Dedifferentiated amniotic fluid mesenchymal stem cell (primary cell): ENCODE data around the gene FLOT1.
A peak's percentile ranks its signal among the peaks of the same experiment; 100 is the strongest.
"Not testable (repeated sequence)": the region's sequence is repeated elsewhere in the genome, so short reads cannot be mapped to it uniquely, and the experiment has no call there.

ENCODE experiments used
- DNase-seq: peaks from one replicate; pipeline ENCODE4 v3.0.0-alpha.2; 2016; ENCODE audit errors: extremely low spot score

Gene FLOT1

DNA sequence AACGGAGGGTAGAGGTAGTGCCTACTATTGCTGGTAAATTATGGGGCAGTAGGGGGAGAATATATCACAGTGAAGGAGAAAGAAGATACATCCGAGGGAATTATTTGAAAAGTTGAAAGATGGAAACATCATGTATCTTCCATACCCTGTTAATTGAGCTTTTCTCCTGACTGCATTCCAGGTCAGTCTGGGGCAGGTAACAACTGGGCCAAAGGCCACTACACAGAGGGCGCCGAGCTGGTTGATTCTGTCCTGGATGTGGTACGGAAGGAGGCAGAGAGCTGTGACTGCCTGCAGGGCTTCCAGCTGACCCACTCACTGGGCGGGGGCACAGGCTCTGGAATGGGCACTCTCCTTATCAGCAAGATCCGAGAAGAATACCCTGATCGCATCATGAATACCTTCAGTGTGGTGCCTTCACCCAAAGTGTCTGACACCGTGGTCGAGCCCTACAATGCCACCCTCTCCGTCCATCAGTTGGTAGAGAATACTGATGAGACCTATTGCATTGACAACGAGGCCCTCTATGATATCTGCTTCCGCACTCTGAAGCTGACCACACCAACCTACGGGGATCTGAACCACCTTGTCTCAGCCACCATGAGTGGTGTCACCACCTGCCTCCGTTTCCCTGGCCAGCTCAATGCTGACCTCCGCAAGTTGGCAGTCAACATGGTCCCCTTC lies 19.2 kb downstream of the FLOT1 start:
- DNase-seq = not testable (repeated sequence)

DNA sequence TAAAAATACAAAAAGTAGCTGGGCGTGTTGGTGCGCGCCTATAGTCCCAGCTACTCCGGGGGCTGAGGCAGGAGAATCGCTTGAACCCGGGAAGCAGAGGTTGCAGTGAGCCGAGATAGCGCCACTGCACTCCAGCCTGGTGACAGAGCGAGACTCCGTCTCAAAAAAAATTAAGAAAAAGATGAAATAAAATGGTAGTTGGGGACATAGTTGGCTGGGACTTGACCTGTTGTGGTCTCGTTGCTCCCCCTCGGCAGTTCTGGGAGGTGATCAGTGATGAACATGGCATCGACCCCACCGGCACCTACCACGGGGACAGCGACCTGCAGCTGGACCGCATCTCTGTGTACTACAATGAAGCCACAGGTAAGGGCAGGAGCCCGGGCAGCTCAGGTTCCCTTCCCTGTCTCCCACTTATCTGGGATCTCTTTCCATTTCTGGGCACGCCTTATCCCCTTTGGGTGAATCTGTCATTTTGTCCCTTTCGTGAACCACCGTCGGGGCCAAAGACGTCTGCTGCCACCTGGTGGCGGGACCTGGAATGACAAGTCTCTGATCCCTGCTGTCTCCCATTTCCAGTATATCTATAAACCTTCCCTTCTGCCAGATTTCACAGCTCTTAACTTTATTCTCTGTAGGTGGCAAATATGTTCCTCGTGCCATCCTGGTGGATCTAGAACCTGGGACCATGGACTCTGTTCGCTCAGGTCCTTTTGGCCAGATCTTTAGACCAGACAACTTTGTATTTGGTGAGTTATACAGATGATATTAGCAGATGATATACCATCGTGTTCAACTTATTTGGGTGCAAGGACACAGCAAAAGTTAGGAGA lies 20.0 kb downstream of the FLOT1 start:
- peak; percentile 73 for DNase-seq

DNA sequence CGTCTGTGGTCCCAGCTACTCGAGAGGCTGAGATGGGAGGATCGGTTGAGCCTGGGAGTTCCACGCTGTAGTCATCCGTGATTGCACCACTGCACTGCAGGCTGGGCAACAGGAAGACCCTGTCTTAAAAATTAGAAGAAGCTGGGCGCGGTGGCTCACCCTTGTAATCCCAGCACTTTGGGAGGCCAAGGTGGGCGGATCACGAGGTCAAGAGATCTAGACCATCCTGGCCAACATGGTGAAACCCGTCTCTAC lies 20.5 kb downstream of the FLOT1 start:
- DNase-seq = not testable (repeated sequence)

DNA sequence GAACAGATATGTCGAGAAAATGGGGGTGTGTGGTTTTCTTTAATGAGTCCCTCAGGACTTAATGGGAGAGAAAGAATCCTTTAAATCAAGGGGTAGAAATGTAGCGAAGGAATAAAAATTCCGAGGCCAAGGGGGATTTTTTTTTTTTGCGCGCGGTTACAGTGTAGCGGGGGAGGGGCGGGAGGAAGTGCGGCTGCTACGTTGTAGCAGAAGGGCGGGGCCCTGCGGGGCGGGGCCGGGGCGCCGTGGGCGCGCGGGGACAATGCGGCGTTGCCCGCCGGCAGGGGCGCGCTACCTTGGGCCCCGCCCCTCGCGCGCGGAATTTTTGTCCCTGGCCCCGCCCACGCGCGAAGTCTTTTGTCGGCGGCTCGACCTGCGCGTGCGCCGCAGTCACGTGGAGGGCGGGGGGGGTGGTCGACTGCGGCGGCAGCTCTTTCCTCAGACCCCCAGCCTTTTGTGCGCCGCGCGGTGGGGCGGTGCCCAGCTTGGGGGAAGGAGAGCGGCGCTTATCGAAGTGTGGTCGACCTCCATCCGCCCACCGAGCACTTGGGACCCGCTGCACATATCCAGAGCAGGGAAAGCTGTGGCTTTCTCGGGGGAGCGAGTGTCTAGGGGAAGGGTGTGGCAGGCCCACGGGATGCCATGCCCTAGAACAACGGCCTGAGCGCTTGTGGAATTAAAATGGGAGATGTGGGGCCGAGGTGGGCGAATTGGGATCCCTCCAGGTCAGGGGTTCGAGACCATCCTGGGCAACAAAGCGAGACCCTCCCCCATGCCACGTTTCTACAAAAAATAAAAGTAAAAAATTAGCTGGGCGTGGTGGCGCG lies 21.1 kb downstream of the FLOT1 start:
- peak; percentile 88 for DNase-seq

DNA sequence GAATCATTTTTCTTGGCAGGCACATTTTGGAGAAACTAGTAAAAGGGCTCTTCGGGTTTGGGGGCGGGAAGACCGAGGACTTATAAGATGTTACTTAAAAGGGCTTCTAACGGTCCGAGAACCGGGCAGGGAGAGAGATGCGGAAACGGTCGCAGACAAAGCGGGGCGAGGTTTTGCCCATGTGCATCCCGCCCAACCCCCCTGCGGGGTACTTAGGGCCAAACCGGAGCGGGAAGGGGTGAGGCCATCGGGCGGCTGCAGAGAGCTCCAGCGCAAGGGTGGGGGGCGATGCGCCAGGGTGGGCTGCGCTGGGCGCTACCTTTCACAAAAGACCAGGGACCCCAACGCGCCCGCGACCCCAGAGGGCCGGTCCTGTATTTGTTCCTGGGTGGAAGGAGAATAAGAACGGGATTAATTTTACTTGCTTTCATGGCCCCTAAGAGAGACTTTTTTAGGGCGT lies 21.7 kb downstream of the FLOT1 start:
- DNase-seq = no peak

DNA sequence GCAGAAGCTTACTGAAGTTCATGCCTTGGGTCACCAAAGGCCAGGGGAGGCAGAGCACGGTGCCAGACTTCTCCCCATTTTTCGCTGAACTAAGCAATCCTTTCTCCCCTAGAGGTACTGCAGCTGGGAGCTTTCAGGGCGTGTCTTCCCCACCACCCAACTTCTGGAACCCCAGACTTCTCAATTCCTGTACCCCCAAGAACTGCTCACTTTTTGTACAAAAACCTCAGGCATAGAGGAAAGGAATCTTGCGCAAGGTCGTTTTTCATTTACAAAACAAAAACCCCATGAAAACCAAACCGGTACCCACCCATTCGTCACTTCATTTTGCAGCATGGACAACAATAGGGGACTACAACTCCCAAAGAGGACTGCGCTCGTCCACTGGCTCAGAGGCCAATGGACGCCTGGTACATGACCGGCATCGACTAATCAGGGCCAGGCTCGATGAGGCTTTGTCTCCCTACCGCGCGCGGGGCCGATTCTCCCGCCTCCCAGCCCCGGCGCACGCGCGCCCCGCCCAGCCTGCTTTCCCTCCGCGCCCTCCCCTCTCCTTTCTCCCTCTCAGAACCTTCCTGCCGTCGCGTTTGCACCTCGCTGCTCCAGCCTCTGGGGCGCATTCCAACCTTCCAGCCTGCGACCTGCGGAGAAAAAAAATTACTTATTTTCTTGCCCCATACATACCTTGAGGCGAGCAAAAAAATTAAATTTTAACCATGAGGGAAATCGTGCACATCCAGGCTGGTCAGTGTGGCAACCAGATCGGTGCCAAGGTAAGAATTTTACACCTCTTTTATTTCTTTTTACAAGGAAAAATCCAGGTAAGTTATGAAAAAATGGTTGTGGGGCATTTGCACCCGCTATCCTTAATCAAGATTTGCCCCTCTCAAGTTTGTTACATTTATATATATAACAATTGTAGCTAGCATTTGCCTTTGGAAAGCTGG lies 22.4 kb downstream of the FLOT1 start, which contains the start of gene TUBB:
TSS of gene TUBB (plus strand) at position 562 of the 947 bp plus-strand sequence. CDS start at position 717, 155 bp downstream.
- peak; percentile 97 for DNase-seq

DNA sequence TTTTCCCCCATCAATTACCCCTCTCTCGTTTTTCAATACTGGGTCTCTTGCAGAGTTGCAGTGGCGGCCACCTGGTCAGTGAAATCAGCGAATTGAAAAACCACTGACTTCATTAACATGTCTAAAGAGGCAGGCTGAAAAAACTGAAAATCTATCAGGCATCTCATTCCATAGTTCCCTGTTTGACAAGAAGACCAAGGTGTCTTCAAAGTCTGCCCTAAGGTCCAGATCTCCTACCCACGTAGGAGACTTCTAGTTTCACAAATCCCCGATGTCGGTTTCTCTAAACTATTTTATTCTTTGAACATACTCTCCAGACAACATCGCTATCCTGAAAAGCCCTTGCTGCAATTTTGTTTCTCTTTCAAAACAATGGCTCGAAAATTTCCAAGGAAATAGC lies 23.1 kb downstream of the FLOT1 start:
- no peak for DNase-seq

DNA sequence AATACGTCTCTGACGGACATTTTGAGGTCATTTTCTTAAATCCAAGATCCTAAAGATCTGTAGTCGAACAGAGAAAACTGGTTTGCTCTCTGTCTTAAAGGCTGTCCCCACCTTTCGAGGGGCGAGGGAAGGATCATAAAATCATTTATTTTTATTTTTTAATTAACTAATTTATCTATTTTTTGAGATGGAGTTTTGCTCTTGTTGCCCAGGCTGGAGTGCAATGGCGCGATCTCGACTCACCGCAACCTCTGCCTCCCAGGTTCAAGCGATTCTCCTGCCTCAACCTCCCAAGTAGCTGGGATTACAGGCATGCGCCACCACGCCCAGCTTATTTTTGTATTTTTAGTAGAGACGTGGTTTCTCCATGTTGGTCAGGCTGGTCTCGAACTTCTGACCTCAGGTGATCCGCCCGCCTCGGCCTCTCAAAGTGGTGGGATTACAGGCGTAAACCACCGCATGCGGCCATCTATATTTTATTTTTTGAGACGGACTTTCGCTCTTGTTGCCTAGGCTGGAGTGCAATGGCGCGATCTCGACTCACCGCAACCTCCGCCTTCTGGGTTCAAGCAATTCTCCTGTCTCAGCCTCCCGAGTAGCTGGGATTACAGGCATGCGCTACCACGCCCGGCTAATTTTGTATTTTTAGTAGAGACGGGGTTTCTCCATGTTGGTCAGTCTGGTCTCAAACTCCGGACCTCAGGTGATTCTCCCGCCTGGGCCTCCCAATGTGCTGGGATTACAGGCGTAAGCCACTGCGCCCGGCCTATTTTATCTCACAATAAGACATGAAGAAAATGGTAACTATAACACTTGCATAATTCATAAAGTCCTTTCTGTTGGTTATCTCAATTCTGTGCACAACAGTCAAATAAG lies 24.4 kb downstream of the FLOT1 start:
- DNase-seq = not testable (repeated sequence)

DNA sequence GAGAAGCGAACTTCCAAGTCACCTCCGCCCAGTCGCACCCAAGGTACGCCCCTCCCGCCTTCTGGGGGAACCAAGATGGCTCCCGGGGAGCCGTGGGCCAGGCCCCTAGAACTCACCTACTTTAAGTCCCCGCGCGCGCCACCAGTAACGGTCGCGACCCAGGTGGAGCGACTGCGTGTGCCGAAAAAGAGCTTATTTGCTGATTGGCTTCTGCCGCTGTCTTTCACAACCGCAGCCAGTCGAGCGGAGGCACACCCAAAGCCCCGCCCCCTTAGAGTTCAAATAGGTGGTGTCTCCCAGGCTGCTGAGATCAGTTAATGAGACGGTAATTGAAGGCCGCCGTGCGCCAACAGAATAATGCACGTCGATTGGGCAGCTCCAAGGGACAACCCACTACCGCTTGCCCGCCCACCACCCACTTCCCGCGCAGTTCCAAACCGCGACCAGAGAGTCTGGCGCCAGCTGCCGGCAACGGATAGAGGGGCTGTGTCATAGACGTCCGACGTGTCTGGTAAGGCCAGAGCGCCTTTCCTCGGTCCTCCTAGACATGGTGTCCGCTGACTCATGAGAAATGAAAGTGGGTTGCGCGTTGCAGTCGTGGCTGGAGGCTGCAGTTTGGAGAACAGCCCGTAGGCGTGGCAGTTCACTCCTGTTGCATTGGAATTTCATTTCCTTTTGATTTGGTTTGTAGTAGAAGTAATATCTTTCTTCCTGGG lies 25.2 kb downstream of the FLOT1 start, which contains the start of gene MDC1:
TSS of gene MDC1 (minus strand) at position 153 of the 716 bp plus-strand sequence. CDS start 2,106 bp downstream, outside the sequence.
- peak; percentile 99 for DNase-seq

DNA sequence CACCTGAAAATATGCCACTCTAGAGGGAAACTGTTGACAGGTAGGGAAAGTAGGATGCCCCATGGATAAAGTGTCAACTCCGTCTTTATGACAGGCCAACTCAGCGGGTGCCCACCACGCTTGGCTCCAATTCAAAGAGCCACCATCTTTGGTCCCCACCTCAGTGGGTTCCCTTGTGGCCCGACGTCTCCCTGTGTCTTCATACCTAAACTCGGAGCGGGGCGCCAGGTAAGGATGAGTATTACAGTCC lies 25.7 kb downstream of the FLOT1 start:
- DNase-seq = no peak

DNA sequence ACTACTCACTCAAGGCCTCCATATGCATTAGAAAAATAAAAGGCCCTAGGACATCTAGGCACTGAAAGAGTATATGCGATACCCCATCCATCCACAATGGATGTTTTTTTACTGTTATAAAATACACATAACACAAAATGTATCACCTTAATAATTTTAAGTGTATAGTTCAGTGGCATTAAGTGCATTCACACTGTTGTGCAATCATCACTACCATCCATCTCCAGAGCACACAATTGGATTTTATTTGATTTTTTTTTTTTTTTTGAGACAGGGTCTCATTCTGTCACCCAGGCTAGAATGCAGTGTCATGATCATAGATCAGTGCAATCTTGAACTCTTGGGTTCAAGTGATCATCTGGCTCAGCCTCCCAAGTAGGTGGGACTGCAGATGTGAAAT lies 28.2 kb downstream of the FLOT1 start:
- no peak for DNase-seq

DNA sequence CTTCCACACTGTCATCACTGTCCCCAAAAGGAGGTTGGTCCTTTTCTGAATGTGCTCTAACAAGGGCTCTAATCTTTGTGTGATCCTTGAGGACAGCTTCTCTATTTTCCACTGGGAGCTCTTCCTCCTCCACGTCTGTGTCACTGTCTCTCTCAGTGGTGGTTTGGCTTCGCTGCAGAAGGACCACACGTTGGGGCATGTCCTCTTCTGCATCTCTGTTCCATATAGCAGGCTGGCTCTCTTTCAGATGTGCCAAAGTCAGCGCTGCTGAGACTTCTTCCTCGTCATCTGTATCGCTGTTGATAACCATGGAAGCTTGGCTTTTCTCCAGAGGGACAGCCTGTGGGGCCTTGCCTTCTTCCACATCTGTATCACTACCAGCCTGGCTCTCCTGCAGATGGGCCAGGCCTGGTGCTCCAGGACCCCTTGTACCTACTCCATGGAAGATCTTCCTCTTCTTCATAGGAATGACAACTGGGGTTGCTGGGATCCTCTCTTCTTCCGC lies 30.0 kb downstream of the FLOT1 start:
- no peak for DNase-seq

DNA sequence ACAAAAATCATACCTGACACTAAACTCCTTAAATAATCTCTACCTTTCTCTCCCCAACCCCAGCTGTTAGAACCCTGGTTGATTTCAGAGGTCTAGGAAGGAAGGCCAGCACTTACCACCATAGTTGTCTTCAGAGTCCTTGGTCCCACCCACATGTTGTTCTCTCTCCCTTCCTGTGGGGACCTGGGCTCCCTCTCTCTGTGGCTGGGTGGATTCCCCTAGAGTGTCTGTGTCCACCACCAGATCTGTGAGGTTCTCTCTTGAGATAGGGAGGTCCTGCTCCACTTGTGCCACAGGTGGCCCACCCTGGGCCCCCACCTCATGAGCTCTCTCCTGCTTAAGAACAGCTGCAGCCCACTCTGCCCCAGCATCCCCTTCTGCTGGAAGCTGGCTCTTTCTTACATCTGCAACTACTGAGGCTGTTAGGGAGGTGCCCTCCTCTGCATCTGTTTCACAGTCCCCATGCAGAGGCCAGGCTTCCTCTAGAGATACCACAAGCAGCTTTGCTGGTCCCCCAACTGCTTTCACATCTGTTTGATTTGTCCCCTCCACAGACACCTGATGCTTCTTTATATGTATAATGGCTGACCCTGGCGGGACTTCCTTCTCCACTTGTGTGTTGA lies 30.6 kb downstream of the FLOT1 start:
- DNase-seq = no peak

DNA sequence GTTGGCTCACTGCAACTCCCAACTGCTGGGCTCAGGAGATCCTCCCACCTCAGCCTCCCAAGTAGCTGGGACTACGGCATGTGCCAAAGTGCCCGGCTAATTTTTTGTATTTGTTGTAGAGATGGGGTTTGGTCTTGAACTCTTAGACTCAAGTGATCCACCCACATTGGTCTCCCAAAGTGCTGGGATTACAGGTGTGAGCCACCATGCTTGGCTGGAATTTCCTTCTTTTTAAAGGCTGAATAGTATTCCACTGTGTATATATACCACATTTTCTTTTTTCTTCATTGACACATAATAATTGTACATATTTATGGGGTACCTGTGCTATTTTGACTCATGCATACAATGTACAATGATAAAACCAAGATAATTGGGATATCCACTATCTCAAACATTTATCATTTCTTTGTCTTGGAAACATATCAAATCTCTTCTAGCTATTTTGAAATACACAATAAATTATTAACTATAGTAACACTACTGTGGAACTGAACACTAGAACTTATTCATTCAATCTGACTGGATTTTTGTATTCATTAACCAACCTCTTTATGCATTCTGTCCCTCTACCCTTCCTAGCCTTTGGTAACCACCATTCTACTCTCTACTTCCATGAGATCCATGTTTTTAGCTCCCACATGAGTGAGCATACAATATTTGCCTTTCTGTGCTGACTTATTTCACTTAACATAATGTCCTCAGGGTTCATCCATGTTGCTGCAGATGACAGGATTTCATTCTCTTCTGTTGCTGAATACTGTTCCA lies 33.2 kb downstream of the FLOT1 start:
- no peak for DNase-seq

DNA sequence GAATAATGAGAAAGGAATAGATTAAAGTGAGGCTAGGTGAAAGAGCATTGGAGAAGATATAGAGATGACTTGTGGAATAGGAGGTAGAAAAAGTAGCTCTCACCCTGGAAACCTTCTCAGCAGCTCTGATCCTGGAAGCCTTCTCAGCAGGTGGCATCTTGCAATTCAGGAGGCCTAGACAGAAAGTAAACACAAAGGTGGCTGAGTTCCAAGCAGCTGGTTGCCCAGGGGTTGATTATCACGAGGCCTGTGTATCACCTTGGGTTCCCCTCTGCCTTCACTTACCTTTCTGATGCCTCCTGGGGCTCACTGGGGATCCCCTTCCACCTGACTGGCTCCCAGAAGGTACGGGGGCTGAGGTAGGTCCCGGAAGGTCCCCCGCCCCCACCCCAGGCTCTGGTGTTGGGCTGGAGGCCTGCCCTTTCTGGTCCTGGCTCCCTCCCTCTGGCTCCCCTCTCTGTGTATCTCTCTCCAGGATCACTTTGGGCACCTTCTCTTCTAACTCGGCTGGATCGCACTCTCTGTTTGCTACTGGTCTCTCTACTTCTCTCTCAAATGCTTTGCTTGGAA lies 35.1 kb downstream of the FLOT1 start:
- no peak for DNase-seq

DNA sequence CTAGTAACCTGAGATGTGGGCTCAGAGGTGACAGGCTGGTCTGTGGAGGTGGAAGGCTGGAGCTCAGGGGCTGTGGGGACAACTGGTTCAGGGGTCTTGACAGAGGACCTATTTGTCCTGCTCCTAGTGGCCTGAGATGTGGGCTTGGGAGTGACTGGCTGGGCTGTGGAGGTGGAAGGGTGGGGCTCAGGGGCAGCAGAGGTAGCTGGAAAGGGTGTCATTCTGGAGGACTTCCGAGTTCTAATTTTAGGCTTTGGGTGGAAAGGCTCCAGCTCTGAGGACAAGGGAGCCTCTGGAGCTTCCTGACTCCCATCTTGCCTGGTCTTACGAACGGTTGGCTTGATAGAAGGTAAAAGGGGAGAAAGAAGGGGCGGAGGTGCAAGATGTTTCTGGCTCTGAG lies 36.9 kb downstream of the FLOT1 start:
- no peak for DNase-seq

DNA sequence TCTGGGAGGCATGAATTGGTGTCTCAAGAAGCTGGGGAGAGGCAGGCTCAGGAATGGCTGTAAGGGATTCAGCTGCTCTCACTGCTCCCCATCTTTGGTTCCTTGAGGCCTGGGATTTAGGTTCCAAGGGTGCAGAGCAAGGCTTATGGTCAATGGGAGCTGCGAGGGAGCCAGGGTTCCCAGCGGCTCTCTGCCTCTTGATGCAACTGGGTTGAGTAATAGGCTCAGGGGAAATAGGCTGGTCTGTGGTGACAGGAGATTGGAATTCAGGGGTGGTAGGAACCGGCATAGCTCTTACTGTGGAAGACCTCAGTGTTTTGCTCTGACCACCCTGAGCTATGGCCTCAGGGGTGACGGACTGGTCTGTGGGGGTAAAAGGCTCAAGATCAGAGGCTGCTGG lies 38.7 kb downstream of the FLOT1 start:
- no peak for DNase-seq

DNA sequence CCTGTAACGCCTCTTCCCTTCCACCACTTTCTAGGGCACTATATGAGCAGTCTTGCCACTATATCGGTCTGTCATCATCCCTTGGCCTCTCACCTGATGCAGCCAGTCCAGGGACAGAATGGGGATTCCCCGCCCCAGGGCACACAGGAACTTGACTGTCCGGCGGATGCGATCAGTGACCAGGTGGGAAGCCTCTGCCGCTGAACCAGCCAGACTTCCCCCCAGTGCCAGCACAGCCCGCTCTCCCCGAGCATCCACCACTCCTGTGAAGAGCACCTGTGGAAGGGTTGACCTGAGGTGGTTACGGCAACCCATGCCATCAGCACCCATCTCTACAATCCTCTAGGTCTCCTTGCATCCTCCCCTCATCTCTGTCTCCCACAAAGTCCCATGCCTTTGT lies 39.5 kb downstream of the FLOT1 start:
- no peak for DNase-seq
